ENCODE results near the gene TMEM30A.

TMEM30A gene

GRCh38 chr6:75268988-75269354, 15.6 kb downstream of the TMEM30A start:
- no peaks in the 10 kb centered on the region for H3K27me3 ChIP-seq (ENCODE audit: low read length)
- no peaks in the 10 kb centered on the region for H3K9me3 ChIP-seq (ENCODE audit: insufficient read depth, low read length)
- no peak for TF ChIP-seq CTCF (IDR thresholded peaks at IDR 0.05; ENCODE audit: insufficient read depth, low read length, poor library complexity, severe bottlenecking)
- TF ChIP-seq EZH2phosphoT487 (conservative IDR thresholded peaks at IDR 0.05; ENCODE audit: low read length), result no peak
- H3K4me2 ChIP-seq (ENCODE audit: low read depth, low read length, poor library complexity, severe bottlenecking), result no peak overlapping the region
- H3K79me2 ChIP-seq (ENCODE audit: insufficient read depth, low read length), result peaks cover 75% of the 10 kb centered on the region
- no peak overlapping the region for H3K4me3 ChIP-seq (ENCODE audit: insufficient read depth, low read length, poor library complexity, severe bottlenecking)
- peaks cover 13% of the 10 kb centered on the region; the same call in 1 of the 2 replicates for H4K20me1 ChIP-seq (ENCODE audit: low read depth, low read length)
- no peak overlapping the region for H2AFZ ChIP-seq (ENCODE audit: low read depth, low read length, severe bottlenecking)
- no peaks in the 10 kb centered on the region for H3K9me2 ChIP-seq (replicated peaks; ENCODE audit: insufficient read depth, low read length)
- H3K27ac ChIP-seq (ENCODE audit: low read depth, low read length), result no peak overlapping the region
- peaks cover 7% of the 10 kb centered on the region; the same call in 1 of the 2 replicates for H3K36me3 ChIP-seq (ENCODE audit: low read length)
- no peak overlapping the region for H3K9ac ChIP-seq (ENCODE audit: low read length)
- peaks cover 8% of the 10 kb centered on the region; the same call in 1 of the 2 replicates for H3F3A ChIP-seq (ENCODE audit: insufficient read depth)

- Histone ChIP-seq H3K27me3 (ENCODE audit: low read length) (no peaks in the 10 kb centered on the region), H3K9ac (ENCODE audit: low read length) (no peak overlapping the region), H3K4me2 (ENCODE audit: low read depth, low read length, poor library complexity, severe bottlenecking) (no peak overlapping the region), H3F3A (ENCODE audit: insufficient read depth) (peaks cover 8% of the 10 kb centered on the region; the same call in 1 of the 2 replicates), H3K9me2 (replicated peaks; ENCODE audit: insufficient read depth, low read length) (no peaks in the 10 kb centered on the region), H3K9me3 (ENCODE audit: insufficient read depth, low read length) (no peaks in the 10 kb centered on the region), H3K79me2 (ENCODE audit: insufficient read depth, low read length) (peaks cover 69% of the 10 kb centered on the region), H3K4me3 (ENCODE audit: insufficient read depth, low read length, poor library complexity, severe bottlenecking) (no peak overlapping the region), H3K27ac (ENCODE audit: low read depth, low read length) (no peak overlapping the region), H4K20me1 (ENCODE audit: low read depth, low read length) (peaks cover 13% of the 10 kb centered on the region; the same call in 1 of the 2 replicates), H2AFZ (ENCODE audit: low read depth, low read length, severe bottlenecking) (no peak overlapping the region), H3K36me3 (ENCODE audit: low read length) (peaks cover 10% of the 10 kb centered on the region; the same call in 1 of the 2 replicates)
- TF ChIP-seq EZH2phosphoT487 (conservative IDR thresholded peaks at IDR 0.05; ENCODE audit: low read length) (no peak), CTCF (IDR thresholded peaks at IDR 0.05; ENCODE audit: insufficient read depth, low read length, poor library complexity, severe bottlenecking) (no peak)
Measured at GRCh38 chr6:75268121-75268987, 16.2 kb downstream of the TMEM30A start.

- Histone ChIP-seq H3K4me2 (ENCODE audit: low read depth, low read length, poor library complexity, severe bottlenecking) (no peak overlapping the region), H3K9ac (ENCODE audit: low read length) (no peak overlapping the region), H3K27ac (ENCODE audit: low read depth, low read length) (no peak overlapping the region), H3F3A (ENCODE audit: insufficient read depth) (peaks cover 8% of the 10 kb centered on the region; the same call in 1 of the 2 replicates), H3K79me2 (ENCODE audit: insufficient read depth, low read length) (peaks cover 60% of the 10 kb centered on the region), H3K36me3 (ENCODE audit: low read length) (peaks cover 10% of the 10 kb centered on the region; the same call in 1 of the 2 replicates), H3K4me3 (ENCODE audit: insufficient read depth, low read length, poor library complexity, severe bottlenecking) (no peak overlapping the region), H3K9me2 (replicated peaks; ENCODE audit: insufficient read depth, low read length) (no peaks in the 10 kb centered on the region), H4K20me1 (ENCODE audit: low read depth, low read length) (peaks cover 13% of the 10 kb centered on the region; the same call in 1 of the 2 replicates), H2AFZ (ENCODE audit: low read depth, low read length, severe bottlenecking) (no peak overlapping the region), H3K9me3 (ENCODE audit: insufficient read depth, low read length) (no peaks in the 10 kb centered on the region), H3K27me3 (ENCODE audit: low read length) (no peaks in the 10 kb centered on the region)
- TF ChIP-seq CTCF (IDR thresholded peaks at IDR 0.05; ENCODE audit: insufficient read depth, low read length, poor library complexity, severe bottlenecking) (no peak), EZH2phosphoT487 (conservative IDR thresholded peaks at IDR 0.05; ENCODE audit: low read length) (no peak)
Measured at GRCh38 chr6:75267461-75267860, 17.1 kb downstream of the TMEM30A start.
